Gastroesophageal sphincter (tissue), 4 donors: Measurements from ENCODE around the gene IL9. TPM values are rescaled to one million over a fixed set of nuclear protein-coding genes. Genes with fewer than 3 reads are reported as not detected.
A peak's percentile ranks its signal among the peaks of the same experiment; 100 is the strongest.

ENCODE experiments used
- ATAC-seq: fragments of 150-250 bp; one replicate; pipeline ENCODE4 v1.9.1; 2016; ENCODE audit warnings: mild to moderate bottlenecking, moderate library complexity
- H3K27ac ChIP-seq, 4 donors: fragments of 200-600 bp; sonication (generic) in 3 of 4; 1 replicate in 3 of 4; 2 replicates in 1 of 4; pipeline ENCODE4 v1.5.1; 2016 to 2019
- H3K27me3 ChIP-seq: fragments of 200-600 bp; sonication (generic); one replicate; pipeline ENCODE4 v1.5.1; 2019
- H3K36me3 ChIP-seq, 2 donors: fragments of 200-600 bp; sonication (generic); one replicate each; pipeline ENCODE4 v1.5.1; 2019; ENCODE audit warnings: control low read depth in 1 of 2
- H3K4me1 ChIP-seq, 3 donors: fragments of 200-600 bp; sonication (generic); 1 replicate in 2 of 3; 2 replicates in 1 of 3; pipeline ENCODE4 v1.5.1; 2016 to 2019; ENCODE audit warnings: control low read depth in 2 of 3
- H3K4me3 ChIP-seq, 2 donors: fragments of 200-600 bp; sonication (generic); one replicate each; pipeline ENCODE4 v1.5.1; 2019; ENCODE audit warnings: mild to moderate bottlenecking in 1 of 2, moderate library complexity in 1 of 2
- H3K9me3 ChIP-seq, 3 donors: fragments of 200-600 bp; sonication (generic); one replicate each; pipeline ENCODE4 v1.5.1; 2017 to 2019; ENCODE audit warnings: control low read depth in 2 of 3
- EP300 ChIP-seq: sonication (generic); formaldehyde crosslinking; IDR thresholded peaks from one replicate; pipeline ENCODE4 v1.6.1; 2017; ENCODE audit warnings: antibody characterized with exemption, mild to moderate bottlenecking
- POLR2A ChIP-seq, 2 donors: fragments of 450-650 bp; IDR thresholded peaks; one replicate each; pipeline ENCODE4 v1.6.1; 2017; ENCODE audit warnings: antibody characterized with exemption in 2 of 2, mild to moderate bottlenecking in 2 of 2, moderate library complexity in 1 of 2
- POLR2AphosphoS5 ChIP-seq: sonication (generic); formaldehyde crosslinking; IDR thresholded peaks from one replicate; pipeline ENCODE4 v1.6.1; 2017; ENCODE audit warnings: antibody characterized with exemption
- WGBS, 2 donors: methylation state at CpG; one replicate each; pipeline ENCODE4 v1.1.5; 2018; ENCODE audit warnings: low coverage in 1 of 2; 5-methylcytosine and 5-hydroxymethylcytosine counted together
- total RNA-seq, 4 donors: library from RNA; depleted of rRNA; stranded (reverse); fragments of >200 nt; gene quantifications; one replicate each; pipeline ENCODE4 v1.1.0, GENCODE V29; 2016
- TF ChIP-seq, protein P1 (sequence below), 4 experiments: fragments of 200-600 bp in 2 of 4; fragments of 450-650 bp in 2 of 4; sonication (generic) in 1 of 4; IDR thresholded peaks; one replicate each; pipeline ENCODE4 v1.5.1; 2017 to 2019; ENCODE audit warnings: antibody characterized with exemption in 4 of 4, mild to moderate bottlenecking in 2 of 4, moderate library complexity in 2 of 4

The IL9 gene
- total RNA-seq, 4 donors from 2014 or later = not detected

GRCh38 chr5:135879591-135879990, 16.1 kb downstream of the IL9 start:
- H3K27ac ChIP-seq = peak overlapping the region in 1 of 4 donors; percentile 68
- WGBS, 2 donors = 90% methylated on average over 2 of the region's 3 CpGs; no CpG with 5 or more reads in 1 of the 2 donors
- peaks cover 0 to 49% (median 16%) of the 10 kb centered on the region in 3 donors for H3K4me1 ChIP-seq
- no peak for ATAC-seq
- H3K27me3 ChIP-seq = no peaks in the 10 kb centered on the region
- TF ChIP-seq POLR2A (IDR thresholded peaks at IDR 0.05) = no peak
- no peak for TF ChIP-seq POLR2AphosphoS5
- TF ChIP-seq, protein P1, sequence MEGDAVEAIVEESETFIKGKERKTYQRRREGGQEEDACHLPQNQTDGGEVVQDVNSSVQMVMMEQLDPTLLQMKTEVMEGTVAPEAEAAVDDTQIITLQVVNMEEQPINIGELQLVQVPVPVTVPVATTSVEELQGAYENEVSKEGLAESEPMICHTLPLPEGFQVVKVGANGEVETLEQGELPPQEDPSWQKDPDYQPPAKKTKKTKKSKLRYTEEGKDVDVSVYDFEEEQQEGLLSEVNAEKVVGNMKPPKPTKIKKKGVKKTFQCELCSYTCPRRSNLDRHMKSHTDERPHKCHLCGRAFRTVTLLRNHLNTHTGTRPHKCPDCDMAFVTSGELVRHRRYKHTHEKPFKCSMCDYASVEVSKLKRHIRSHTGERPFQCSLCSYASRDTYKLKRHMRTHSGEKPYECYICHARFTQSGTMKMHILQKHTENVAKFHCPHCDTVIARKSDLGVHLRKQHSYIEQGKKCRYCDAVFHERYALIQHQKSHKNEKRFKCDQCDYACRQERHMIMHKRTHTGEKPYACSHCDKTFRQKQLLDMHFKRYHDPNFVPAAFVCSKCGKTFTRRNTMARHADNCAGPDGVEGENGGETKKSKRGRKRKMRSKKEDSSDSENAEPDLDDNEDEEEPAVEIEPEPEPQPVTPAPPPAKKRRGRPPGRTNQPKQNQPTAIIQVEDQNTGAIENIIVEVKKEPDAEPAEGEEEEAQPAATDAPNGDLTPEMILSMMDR (IDR thresholded peaks at IDR 0.05) = no peak
- H3K9me3 ChIP-seq = no peaks in the 10 kb centered on the region
- no peak overlapping the region for H3K4me3 ChIP-seq
- H3K36me3 ChIP-seq = no peaks in the 10 kb centered on the region

DNA sequence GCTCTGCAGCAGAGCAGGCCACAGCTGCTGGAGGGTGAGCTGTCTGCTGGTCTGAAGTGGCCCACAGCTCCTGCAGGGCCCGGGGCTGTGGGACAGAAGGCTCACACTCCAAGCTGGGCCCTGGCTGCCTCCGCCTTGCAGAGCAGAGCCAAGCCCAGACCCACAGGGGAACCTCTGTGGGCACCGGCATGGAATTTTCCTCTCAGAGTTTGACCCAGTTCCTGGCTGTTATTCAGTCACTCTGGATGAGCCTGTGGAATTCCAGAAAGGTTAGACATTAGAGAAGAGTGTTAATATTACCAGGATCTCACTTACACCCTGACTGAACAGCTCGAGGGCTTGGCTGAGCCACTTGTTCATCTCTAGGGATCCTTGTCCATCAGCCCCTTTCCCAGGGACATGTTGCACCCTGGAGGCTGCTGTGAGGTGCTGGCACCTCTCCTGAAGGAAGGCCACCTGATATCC, 17.5 kb downstream of the IL9 start:
- ATAC-seq = peak; percentile 14
- H3K4me3 ChIP-seq = no peak overlapping the region
- H3K27ac ChIP-seq = peak overlapping the region in 3 of 4 donors; percentile 57 to 68 (median 57)
- no peaks in the 10 kb centered on the region for H3K27me3 ChIP-seq
- H3K36me3 ChIP-seq = no peaks in the 10 kb centered on the region
- TF ChIP-seq, protein P1 (IDR thresholded peaks at IDR 0.05) = no peak
- TF ChIP-seq POLR2AphosphoS5 = no peak
- no peak for TF ChIP-seq POLR2A (IDR thresholded peaks at IDR 0.05)
- no peak for TF ChIP-seq EP300
- peaks cover 0 to 49% (median 16%) of the 10 kb centered on the region in 3 donors for H3K4me1 ChIP-seq
- no peaks in the 10 kb centered on the region for H3K9me3 ChIP-seq
- WGBS, 2 donors = 0 to 60% methylated on average over 1 to 2 of the region's 4 CpGs

GRCh38 chr5:135877570-135878155, 18.0 kb downstream of the IL9 start:
- no peaks in the 10 kb centered on the region for H3K36me3 ChIP-seq

GRCh38 chr5:135876146-135876545, 19.5 kb downstream of the IL9 start:
- ATAC-seq = no peak
- H3K36me3 ChIP-seq = no peaks in the 10 kb centered on the region
- TF ChIP-seq, protein P1 (IDR thresholded peaks at IDR 0.05) = no peak
- no peak for TF ChIP-seq POLR2AphosphoS5
- no peak for TF ChIP-seq EP300
- TF ChIP-seq POLR2A (IDR thresholded peaks at IDR 0.05) = no peak
- peaks cover 0 to 39% (median 12%) of the 10 kb centered on the region in 3 donors for H3K4me1 ChIP-seq
- no peak overlapping the region for H3K4me3 ChIP-seq
- H3K27ac ChIP-seq = no peak overlapping the region
- H3K9me3 ChIP-seq = no peaks in the 10 kb centered on the region
- no peaks in the 10 kb centered on the region for H3K27me3 ChIP-seq
- WGBS, 2 donors = 59 to 82% methylated on average over 5 of the region's 5 CpGs

More at GRCh38 chr5:135877570-135878155, 18.0 kb downstream of the IL9 start:
- no peak overlapping the region for H3K4me3 ChIP-seq
- peak overlapping the region in 3 of 4 donors; percentile 57 to 68 (median 57) for H3K27ac ChIP-seq
- TF ChIP-seq, protein P1 (IDR thresholded peaks at IDR 0.05) = no peak
- TF ChIP-seq POLR2AphosphoS5 (no peak), EP300 (no peak), POLR2A (IDR thresholded peaks at IDR 0.05) (no peak)
- 33 to 69% methylated on average over 2 to 6 of the region's 6 CpGs for WGBS, 2 donors
- no peaks in the 10 kb centered on the region for H3K27me3 ChIP-seq
- no peak for ATAC-seq
- H3K4me1 ChIP-seq = peaks cover 0 to 49% (median 16%) of the 10 kb centered on the region in 3 donors
- no peaks in the 10 kb centered on the region for H3K9me3 ChIP-seq

DNA sequence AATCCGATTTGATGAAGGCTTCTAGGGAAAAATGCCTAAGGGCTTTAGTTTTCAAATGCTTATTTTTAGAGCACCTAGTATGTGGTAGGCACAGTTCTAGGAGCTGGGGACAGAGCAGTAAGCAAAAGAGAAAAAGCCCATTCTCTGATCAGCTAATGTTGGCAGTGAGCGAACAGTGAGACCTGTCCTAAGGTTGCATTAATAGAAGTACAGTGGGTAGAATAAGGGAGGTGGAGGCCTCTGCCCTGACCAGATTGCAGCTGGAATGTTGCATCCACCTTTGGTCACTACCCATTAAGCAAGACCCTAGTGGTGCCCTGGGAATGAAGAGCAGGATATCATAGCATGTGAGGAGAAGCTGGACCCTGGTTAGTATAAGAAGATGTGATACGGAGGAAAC, 20.1 kb downstream of the IL9 start:
- ATAC-seq = no peak
- TF ChIP-seq EP300 (no peak), POLR2A (IDR thresholded peaks at IDR 0.05) (no peak), POLR2AphosphoS5 (no peak)
- TF ChIP-seq, protein P1 (IDR thresholded peaks at IDR 0.05) = no peak
- Histone ChIP-seq H3K27me3 (no peaks in the 10 kb centered on the region), H3K27ac (no peak overlapping the region), H3K9me3 (no peaks in the 10 kb centered on the region), H3K4me1 (peaks cover 0 to 33% (median 12%) of the 10 kb centered on the region in 3 donors), H3K36me3 (no peaks in the 10 kb centered on the region), H3K4me3 (no peak overlapping the region)
- WGBS, 2 donors = 90 to 94% methylated on average over 2 to 3 of the region's 3 CpGs
